ENCODE measurements around the gene AAK1.
"Not testable (repeated sequence)": the region's sequence is repeated elsewhere in the genome, so short reads cannot be mapped to it uniquely, and the experiment has no call there.

The AAK1 gene

DNA sequence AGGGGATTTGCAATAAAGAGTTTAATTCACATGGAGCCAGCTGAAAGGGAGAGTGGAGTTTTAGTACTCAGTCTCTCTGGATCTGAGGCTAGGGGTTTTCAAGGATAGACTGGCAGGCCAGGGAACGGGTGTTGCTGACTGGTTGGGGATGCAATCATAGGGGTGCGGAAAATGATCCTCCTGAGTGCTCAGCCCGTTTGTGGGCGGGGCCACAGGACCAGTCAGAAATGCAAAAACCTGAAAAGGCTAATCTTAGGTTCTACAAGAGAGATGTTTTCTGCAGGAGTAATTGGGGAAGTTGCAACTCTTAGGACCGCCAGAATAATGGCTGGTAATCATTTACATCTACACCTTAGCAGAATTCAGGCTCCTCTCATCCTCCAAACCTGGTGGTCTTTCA is 208.8 kb downstream of the AAK1 start:
- no peak overlapping the region for H3K27ac ChIP-seq
- no peak for TF ChIP-seq CTCF (conservative IDR thresholded peaks at IDR 0.05; ENCODE audit: low read depth)
- no peak for DNase-seq (ENCODE audit: low spot score)
- ChIA-PET POLR2A (ENCODE audit: low non-redundant PET) (no interaction called here), CTCF (no interaction called here)

GRCh38 chr2:69429491-69430183 is 213.9 kb downstream of the AAK1 start:
- ChIA-PET POLR2A (ENCODE audit: low non-redundant PET) (no interaction called here), CTCF (interaction anchor here (0.6 kb wide), 1 partner anchor 50 kb away, joined by 3 read pairs; no protein-coding TSS in a partner anchor)
- no peak for DNase-seq (ENCODE audit: low spot score)
- H3K27ac ChIP-seq, result no peak overlapping the region
- no peak for TF ChIP-seq CTCF (conservative IDR thresholded peaks at IDR 0.05; ENCODE audit: low read depth)

- no peak overlapping the region for H3K27ac ChIP-seq
- no peak for DNase-seq (ENCODE audit: low spot score)
- CTCF ChIA-PET, result interaction anchor here (0.6 to 0.7 kb wide), 2 partner anchors 37 to 50 kb away, joined by 3 to 9 read pairs; no protein-coding TSS in a partner anchor
- POLR2A ChIA-PET (ENCODE audit: low non-redundant PET), result no interaction called here
- TF ChIP-seq CTCF (conservative IDR thresholded peaks at IDR 0.05; ENCODE audit: low read depth), result no peak
Observed at GRCh38 chr2:69428981-69429380, 214.6 kb downstream of the AAK1 start.

DNA sequence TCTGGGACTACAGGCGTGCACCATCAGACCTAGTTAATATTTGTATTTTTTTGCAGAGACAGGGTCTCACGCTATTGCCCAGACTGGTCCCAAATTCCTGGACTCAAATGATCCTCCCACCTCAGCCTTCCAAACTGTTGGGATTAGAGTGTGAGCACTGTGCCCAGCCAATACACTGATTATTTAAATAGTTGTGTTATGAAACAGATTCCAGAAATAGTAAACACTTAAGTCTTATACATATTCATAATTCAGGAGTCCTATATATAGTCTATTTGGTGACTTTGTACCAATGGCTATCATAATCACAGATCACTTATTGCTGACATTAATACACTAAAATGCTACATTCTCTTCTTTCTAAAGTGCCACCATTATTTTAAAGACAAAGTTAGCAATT is 219.1 kb downstream of the AAK1 start:
- CTCF ChIA-PET, result no interaction called here
- POLR2A ChIA-PET (ENCODE audit: low non-redundant PET), result no interaction called here
- no peak overlapping the region for H3K27ac ChIP-seq
- no peak for DNase-seq (ENCODE audit: low spot score)
- TF ChIP-seq CTCF (conservative IDR thresholded peaks at IDR 0.05; ENCODE audit: low read depth), result no peak

- no peak overlapping the region for H3K27ac ChIP-seq
- POLR2A ChIA-PET (ENCODE audit: low non-redundant PET), result no interaction called here
- CTCF ChIA-PET, result no interaction called here
- no peak for DNase-seq (ENCODE audit: low spot score)
- TF ChIP-seq CTCF (conservative IDR thresholded peaks at IDR 0.05; ENCODE audit: low read depth), result no peak
Observed at GRCh38 chr2:69422198-69422597, 221.3 kb downstream of the AAK1 start.

- POLR2A ChIA-PET (ENCODE audit: low non-redundant PET); H3K27ac ChIP-seq; DNase-seq (ENCODE audit: low spot score); CTCF ChIA-PET: not testable (repeated sequence)
Observed at GRCh38 chr2:69419111-69419510, 224.4 kb downstream of the AAK1 start.

- DNase-seq (ENCODE audit: low spot score), result no peak
- TF ChIP-seq CTCF (conservative IDR thresholded peaks at IDR 0.05; ENCODE audit: low read depth), result no peak
- no peak overlapping the region for H3K27ac ChIP-seq
- CTCF ChIA-PET, result no interaction called here
- POLR2A ChIA-PET (ENCODE audit: low non-redundant PET), result no interaction called here
Observed at GRCh38 chr2:69416147-69416546, 227.4 kb downstream of the AAK1 start.
